IPS-18c (cell line): ENCODE measurements around the gene ZNRF2.

Experiments used
- H3K4me3 ChIP-seq: 2 replicates; pipeline ENCODE4 v1.7.0; 2013; ENCODE audit warnings: low read depth, mild to moderate bottlenecking, low read length, moderate library complexity; ENCODE audit not compliant: insufficient read depth
- H3K9me3 ChIP-seq: one replicate; pipeline ENCODE4 v1.6.1; 2013; ENCODE audit warnings: mild to moderate bottlenecking, low read length, moderate library complexity; ENCODE audit not compliant: control insufficient read depth, insufficient read depth

The ZNRF2 gene

GRCh38 chr7:30304177-30304884 is 19.9 kb downstream of the ZNRF2 start:
- Histone ChIP-seq H3K9me3 (no peaks in the 10 kb centered on the region), H3K4me3 (no peak overlapping the region)

GRCh38 chr7:30306976-30307375 is 22.6 kb downstream of the ZNRF2 start:
- Histone ChIP-seq H3K4me3 (no peak overlapping the region), H3K9me3 (no peaks in the 10 kb centered on the region)

GRCh38 chr7:30308389-30308788 is 24.0 kb downstream of the ZNRF2 start:
- no peak overlapping the region for H3K4me3 ChIP-seq
- H3K9me3 ChIP-seq = no peaks in the 10 kb centered on the region

GRCh38 chr7:30309302-30309701 is 24.9 kb downstream of the ZNRF2 start:
- Histone ChIP-seq H3K9me3 (no peaks in the 10 kb centered on the region), H3K4me3 (no peak overlapping the region)

GRCh38 chr7:30309842-30310435 is 25.5 kb downstream of the ZNRF2 start:
- no peak overlapping the region for H3K4me3 ChIP-seq
- H3K9me3 ChIP-seq = no peaks in the 10 kb centered on the region

- Histone ChIP-seq H3K4me3 (no peak overlapping the region), H3K9me3 (no peaks in the 10 kb centered on the region)
Observed at GRCh38 chr7:30310674-30311362, 26.4 kb downstream of the ZNRF2 start.

- Histone ChIP-seq H3K9me3 (no peaks in the 10 kb centered on the region), H3K4me3 (no peak overlapping the region)
Observed at GRCh38 chr7:30312178-30312577, 27.8 kb downstream of the ZNRF2 start.

- no peaks in the 10 kb centered on the region for H3K9me3 ChIP-seq
Observed at GRCh38 chr7:30313348-30313747, 29.0 kb downstream of the ZNRF2 start.

GRCh38 chr7:30313793-30314192 is 29.4 kb downstream of the ZNRF2 start:
- no peak overlapping the region for H3K4me3 ChIP-seq
- H3K9me3 ChIP-seq = no peaks in the 10 kb centered on the region

More at GRCh38 chr7:30313348-30313747, 29.0 kb downstream of the ZNRF2 start:
- H3K4me3 ChIP-seq = no peak overlapping the region

- Histone ChIP-seq H3K9me3 (no peaks in the 10 kb centered on the region), H3K4me3 (no peak overlapping the region)
Observed at GRCh38 chr7:30315589-30315988, 31.2 kb downstream of the ZNRF2 start.

- Histone ChIP-seq H3K4me3 (no peak overlapping the region), H3K9me3 (no peaks in the 10 kb centered on the region)
Observed at GRCh38 chr7:30320392-30320791, 36.0 kb downstream of the ZNRF2 start.

- no peak overlapping the region for H3K4me3 ChIP-seq
- H3K9me3 ChIP-seq = no peaks in the 10 kb centered on the region
Observed at GRCh38 chr7:30321089-30321881, 36.9 kb downstream of the ZNRF2 start.

- Histone ChIP-seq H3K4me3 (no peak overlapping the region), H3K9me3 (no peaks in the 10 kb centered on the region)
Observed at GRCh38 chr7:30321882-30322192, 37.4 kb downstream of the ZNRF2 start.

- Histone ChIP-seq H3K9me3 (no peaks in the 10 kb centered on the region), H3K4me3 (no peak overlapping the region)
Observed at GRCh38 chr7:30322271-30323005, 38.0 kb downstream of the ZNRF2 start.

GRCh38 chr7:30323006-30323355 is 38.6 kb downstream of the ZNRF2 start:
- Histone ChIP-seq H3K4me3 (no peak overlapping the region), H3K9me3 (no peaks in the 10 kb centered on the region)

GRCh38 chr7:30327813-30328212 is 43.4 kb downstream of the ZNRF2 start:
- Histone ChIP-seq H3K9me3 (no peaks in the 10 kb centered on the region), H3K4me3 (no peak overlapping the region)

- Histone ChIP-seq H3K4me3 (no peak overlapping the region), H3K9me3 (peaks cover 2% of the 10 kb centered on the region)
Observed at GRCh38 chr7:30328381-30328780, 44.0 kb downstream of the ZNRF2 start.
